DND-41 (cell line): ENCODE data around the gene DSCAM.

Source experiments
- ATAC-seq: fragments of 200-7000 bp; cut with Tn5 transposase; 3 replicates; pipeline ENCODE4 v1.9.1; 2021; ENCODE audit warnings: low read depth; ENCODE audit not compliant: insufficient read depth
- DNase-seq: peaks from one replicate; pipeline ENCODE4 v3.0.0-alpha.2; 2020
- H2AFZ ChIP-seq: 2 replicates; pipeline ENCODE4 v1.6.0; 2012; ENCODE audit warnings: low read depth, low read length
- H3K27ac ChIP-seq: 2 replicates; pipeline ENCODE4 v1.5.1; 2012; ENCODE audit warnings: low read length, inconsistent platforms
- H3K27me3 ChIP-seq: fragments of 200-600 bp; sonication (generic); 2 replicates; pipeline ENCODE4 v1.6.0; 2012; ENCODE audit warnings: low read length, mild to moderate bottlenecking, inconsistent platforms; ENCODE audit not compliant: insufficient read depth, poor library complexity
- H3K36me3 ChIP-seq: 2 replicates; pipeline ENCODE4 v1.5.1; 2012; ENCODE audit warnings: low read length, inconsistent platforms; ENCODE audit not compliant: insufficient read depth
- H3K4me1 ChIP-seq: 2 replicates; pipeline ENCODE4 v1.5.1; 2012; ENCODE audit warnings: mild to moderate bottlenecking, low read length; ENCODE audit not compliant: insufficient read depth
- H3K4me2 ChIP-seq: 2 replicates; pipeline ENCODE4 v1.6.0; 2012; ENCODE audit warnings: mild to moderate bottlenecking, moderate library complexity, low read length, inconsistent platforms; ENCODE audit not compliant: insufficient read depth
- H3K4me3 ChIP-seq, 2 experiments: fragments of 200-600 bp in 1 of 2; shearing (Covaris generic) in 1 of 2; 2 replicates each; pipeline ENCODE4 v1.5.1; 2012 to 2016; ENCODE audit warnings: inconsistent platforms in 2 of 2, low read length in 2 of 2, mild to moderate bottlenecking in 2 of 2, low read depth in 1 of 2, moderate library complexity in 1 of 2
- H3K79me2 ChIP-seq: 2 replicates; pipeline ENCODE4 v1.6.0; 2012; ENCODE audit warnings: low read length, inconsistent platforms; ENCODE audit not compliant: insufficient read depth
- H3K9ac ChIP-seq: 2 replicates; pipeline ENCODE4 v1.6.0; 2012; ENCODE audit warnings: low read depth, mild to moderate bottlenecking, inconsistent platforms, low read length, moderate library complexity
- H3K9me3 ChIP-seq: 2 replicates; pipeline ENCODE4 v1.5.1; 2012; ENCODE audit warnings: low read length, moderate library complexity, mild to moderate bottlenecking, inconsistent platforms; ENCODE audit not compliant: insufficient read depth, severe bottlenecking
- H4K20me1 ChIP-seq: 2 replicates; pipeline ENCODE4 v1.6.0; 2012; ENCODE audit warnings: low read length; ENCODE audit not compliant: insufficient read depth
- EZH2 ChIP-seq: IDR thresholded peaks from 3 replicates; pipeline ENCODE4 v1.6.1; 2012; ENCODE audit warnings: borderline replicate concordance, low read depth, mild to moderate bottlenecking, moderate library complexity, low read length, inconsistent platforms; ENCODE audit not compliant: severe bottlenecking
- TF ChIP-seq, protein P1 (sequence below): IDR thresholded peaks from 2 replicates; pipeline ENCODE4 v1.5.1; 2012; ENCODE audit warnings: borderline replicate concordance, low read length, moderate library complexity, mild to moderate bottlenecking; ENCODE audit not compliant: poor library complexity, severe bottlenecking; ENCODE audit errors: extremely low read depth

The DSCAM gene

DNA sequence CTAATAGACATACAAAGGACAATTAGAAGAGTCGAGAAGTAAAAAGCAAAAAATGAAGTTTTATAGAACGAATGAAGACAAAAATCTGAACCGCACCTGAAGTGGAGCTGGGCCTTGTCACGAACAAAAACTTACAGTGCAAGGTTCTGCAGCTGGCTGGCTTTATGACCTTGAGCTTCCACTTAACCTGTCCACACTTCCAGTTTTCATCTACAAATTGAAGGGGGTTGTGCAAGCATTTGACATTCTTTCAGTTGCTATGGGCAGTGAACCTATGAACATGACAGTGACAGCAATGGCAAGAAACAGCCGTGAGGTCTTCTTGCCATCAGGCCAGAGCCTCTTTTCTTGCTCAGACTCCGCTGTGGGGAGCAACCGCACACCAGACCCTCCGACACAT lies 93.2 kb downstream of the DSCAM start:
- H2AFZ ChIP-seq = no peak overlapping the region
- no peaks in the 10 kb centered on the region for H3K36me3 ChIP-seq
- no peaks in the 10 kb centered on the region for H3K4me1 ChIP-seq
- no peak for TF ChIP-seq EZH2
- TF ChIP-seq, protein P1, sequence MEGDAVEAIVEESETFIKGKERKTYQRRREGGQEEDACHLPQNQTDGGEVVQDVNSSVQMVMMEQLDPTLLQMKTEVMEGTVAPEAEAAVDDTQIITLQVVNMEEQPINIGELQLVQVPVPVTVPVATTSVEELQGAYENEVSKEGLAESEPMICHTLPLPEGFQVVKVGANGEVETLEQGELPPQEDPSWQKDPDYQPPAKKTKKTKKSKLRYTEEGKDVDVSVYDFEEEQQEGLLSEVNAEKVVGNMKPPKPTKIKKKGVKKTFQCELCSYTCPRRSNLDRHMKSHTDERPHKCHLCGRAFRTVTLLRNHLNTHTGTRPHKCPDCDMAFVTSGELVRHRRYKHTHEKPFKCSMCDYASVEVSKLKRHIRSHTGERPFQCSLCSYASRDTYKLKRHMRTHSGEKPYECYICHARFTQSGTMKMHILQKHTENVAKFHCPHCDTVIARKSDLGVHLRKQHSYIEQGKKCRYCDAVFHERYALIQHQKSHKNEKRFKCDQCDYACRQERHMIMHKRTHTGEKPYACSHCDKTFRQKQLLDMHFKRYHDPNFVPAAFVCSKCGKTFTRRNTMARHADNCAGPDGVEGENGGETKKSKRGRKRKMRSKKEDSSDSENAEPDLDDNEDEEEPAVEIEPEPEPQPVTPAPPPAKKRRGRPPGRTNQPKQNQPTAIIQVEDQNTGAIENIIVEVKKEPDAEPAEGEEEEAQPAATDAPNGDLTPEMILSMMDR = no peak
- DNase-seq (no peak), ATAC-seq (no peak)
- H4K20me1 ChIP-seq = no peaks in the 10 kb centered on the region
- H3K27me3 ChIP-seq = no peaks in the 10 kb centered on the region
- no peak overlapping the region for H3K9ac ChIP-seq
- no peak overlapping the region for H3K27ac ChIP-seq
- no peak overlapping the region for H3K4me2 ChIP-seq
- H3K4me3 ChIP-seq = no peak overlapping the region
- H3K79me2 ChIP-seq = no peaks in the 10 kb centered on the region
- no peaks in the 10 kb centered on the region for H3K9me3 ChIP-seq

DNA sequence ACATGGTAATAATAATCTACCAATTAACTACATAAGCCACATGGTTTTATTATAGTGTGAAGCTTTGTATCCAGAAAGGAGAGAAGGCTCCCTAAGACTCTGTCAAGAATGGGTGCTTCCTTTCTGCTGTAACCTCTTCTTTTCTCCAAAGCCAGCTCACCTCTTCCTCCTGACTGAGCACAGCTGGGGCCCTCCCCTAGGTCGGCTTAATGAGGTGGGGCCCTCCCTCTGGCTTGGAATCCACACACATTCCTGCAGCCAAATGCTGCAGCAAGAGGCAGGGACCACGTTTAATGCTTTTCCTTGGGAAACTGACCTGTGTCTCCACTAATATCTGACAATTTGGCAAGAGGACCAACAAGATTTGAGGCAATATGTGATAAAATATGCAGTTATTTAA lies 94.8 kb downstream of the DSCAM start:
- no peak for TF ChIP-seq EZH2
- TF ChIP-seq, protein P1 = no peak
- ATAC-seq = no peak
- Histone ChIP-seq H3K27ac (no peak overlapping the region), H3K79me2 (no peaks in the 10 kb centered on the region), H3K9me3 (no peaks in the 10 kb centered on the region), H3K9ac (no peak overlapping the region), H4K20me1 (no peaks in the 10 kb centered on the region), H3K4me1 (no peaks in the 10 kb centered on the region), H3K27me3 (no peaks in the 10 kb centered on the region), H3K36me3 (no peaks in the 10 kb centered on the region), H3K4me2 (no peak overlapping the region), H3K4me3 (no peak overlapping the region), H2AFZ (no peak overlapping the region)
- no peak for DNase-seq

DNA sequence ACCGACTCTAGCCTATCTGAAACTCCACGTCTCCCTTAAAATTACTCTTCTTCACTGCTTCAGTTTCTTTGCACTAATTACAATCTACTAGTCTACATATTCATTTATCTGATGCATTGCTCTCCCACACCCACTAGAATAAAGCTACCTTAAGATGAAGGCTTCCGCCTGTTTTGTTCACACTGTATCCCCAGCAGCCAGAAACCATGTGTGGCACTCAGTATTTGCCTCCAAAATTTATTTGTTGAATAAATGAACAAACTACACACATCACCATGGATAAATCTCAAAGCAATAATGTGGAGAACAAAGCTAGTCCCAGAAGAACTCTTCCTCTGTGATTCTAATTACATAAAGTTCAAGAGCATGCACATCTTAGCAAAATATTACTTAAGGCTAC lies 95.7 kb downstream of the DSCAM start:
- no peaks in the 10 kb centered on the region for H4K20me1 ChIP-seq
- H3K36me3 ChIP-seq = no peaks in the 10 kb centered on the region
- H3K4me2 ChIP-seq = no peak overlapping the region
- DNase-seq (no peak), ATAC-seq (no peak)
- H3K9me3 ChIP-seq = no peaks in the 10 kb centered on the region
- H2AFZ ChIP-seq = no peak overlapping the region
- H3K4me3 ChIP-seq = no peak overlapping the region
- H3K27me3 ChIP-seq = peaks cover 2% of the 10 kb centered on the region
- TF ChIP-seq, protein P1 = no peak
- TF ChIP-seq EZH2 = no peak
- H3K79me2 ChIP-seq = no peaks in the 10 kb centered on the region
- no peak overlapping the region for H3K9ac ChIP-seq
- H3K4me1 ChIP-seq = no peaks in the 10 kb centered on the region
- H3K27ac ChIP-seq = no peak overlapping the region

DNA sequence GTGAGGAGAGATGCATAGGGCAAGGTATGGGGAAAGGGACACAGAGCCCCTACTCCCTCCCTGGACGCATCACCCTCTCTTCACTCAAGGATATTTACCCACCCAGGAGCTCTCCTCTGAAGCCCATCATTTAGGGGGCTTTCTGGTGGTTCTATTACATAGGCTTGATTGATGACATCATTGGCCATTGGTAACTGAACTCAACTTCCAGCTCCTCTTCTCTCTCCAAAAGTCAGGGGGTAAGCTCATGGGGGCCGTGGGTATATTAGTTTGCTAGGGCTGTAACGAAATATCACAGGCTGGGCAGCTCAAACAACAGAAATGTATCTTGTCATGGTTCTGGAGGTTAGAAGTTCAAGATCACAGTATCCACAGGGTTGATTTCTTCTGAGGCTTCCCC lies 110.8 kb downstream of the DSCAM start:
- no peak overlapping the region for H3K27ac ChIP-seq
- H4K20me1 ChIP-seq = no peaks in the 10 kb centered on the region
- no peaks in the 10 kb centered on the region for H3K9me3 ChIP-seq
- no peaks in the 10 kb centered on the region for H3K36me3 ChIP-seq
- no peaks in the 10 kb centered on the region for H3K79me2 ChIP-seq
- no peak for DNase-seq
- no peak overlapping the region for H2AFZ ChIP-seq
- H3K27me3 ChIP-seq = peaks cover 10% of the 10 kb centered on the region
- no peak overlapping the region for H3K4me3 ChIP-seq
- no peak overlapping the region for H3K4me2 ChIP-seq
- H3K4me1 ChIP-seq = no peaks in the 10 kb centered on the region
- TF ChIP-seq EZH2 = no peak
- TF ChIP-seq, protein P1 = no peak
- ATAC-seq = no peak
- no peak overlapping the region for H3K9ac ChIP-seq
